ENCODE measurements around the gene SEPTIN1. TPM values are rescaled to one million over a fixed set of nuclear protein-coding genes. Genes with fewer than 3 reads are reported as not detected.
A peak's percentile ranks its signal among the peaks of the same experiment; 100 is the strongest.

SEPTIN1 gene
- total RNA-seq, 1 experiment from 2014 or later: 0.34 TPM

DNA sequence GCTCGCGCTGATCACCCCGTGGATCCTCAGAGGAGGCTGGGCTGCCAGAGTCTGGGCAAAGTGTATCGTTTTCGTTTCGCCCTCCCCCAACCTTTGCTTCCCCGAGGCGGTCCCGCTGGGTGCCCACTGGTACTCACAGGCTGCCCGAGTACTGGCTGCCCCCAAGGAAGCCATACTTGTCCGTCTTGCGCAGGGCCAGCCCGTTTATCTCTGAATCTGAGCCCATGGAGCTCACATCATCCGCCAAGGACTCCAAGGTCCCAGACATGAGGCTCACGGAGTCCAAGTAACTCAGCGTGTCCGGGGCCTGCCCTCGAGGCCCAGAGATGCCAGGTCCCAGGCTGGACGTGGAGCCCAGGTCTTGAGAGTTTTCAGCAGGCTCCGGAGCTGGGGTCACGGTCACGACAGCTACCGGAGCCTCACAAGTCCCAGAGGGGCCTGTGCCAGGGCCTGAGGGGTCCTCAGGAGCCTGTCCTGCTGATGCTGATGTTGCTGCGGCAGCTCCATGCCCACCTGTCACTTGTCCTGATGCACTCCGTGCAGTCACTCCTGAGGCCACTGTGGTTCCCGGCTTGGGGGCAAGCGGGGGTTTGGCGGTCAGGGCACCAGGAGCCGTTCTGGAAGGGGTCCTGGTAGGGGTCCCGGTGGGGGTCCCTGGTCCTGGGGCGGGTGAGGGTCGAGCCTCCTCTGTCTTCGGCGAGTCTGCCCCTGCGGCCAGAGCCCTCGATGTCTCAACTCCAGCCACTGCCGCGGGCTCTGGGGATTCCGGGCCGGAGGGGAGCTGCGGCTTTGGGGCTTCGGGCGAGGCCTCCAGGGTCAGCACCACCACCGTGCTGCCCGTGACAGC, 13.0 kb downstream of the SEPTIN1 start:
- Mint-ChIP-seq H3K4me3 (ENCODE audit: unreplicated experiment) (peak overlapping the region; percentile 72), H3K27ac (ENCODE audit: unreplicated experiment) (peak overlapping the region; percentile 62), H3K9me3 (ENCODE audit: unreplicated experiment) (no peaks in the 10 kb centered on the region), H3K4me1 (ENCODE audit: low read depth, unreplicated experiment) (peaks cover 33% of the 10 kb centered on the region), H3K36me3 (ENCODE audit: insufficient read depth, unreplicated experiment) (peaks cover 31% of the 10 kb centered on the region), H3K27me3 (ENCODE audit: insufficient read depth, unreplicated experiment) (no peaks in the 10 kb centered on the region)
- peaks cover 19% of the 10 kb centered on the region for H3K4me1 ChIP-seq
- CTCF ChIA-PET: interaction anchor here (0.7 to 2.2 kb wide), 5 partner anchors 14 to 61 kb away, joined by 3 to 13 read pairs (median 5); partner anchors contain the start of genes CD2BP2, DCTPP1 and ZNF771
- intact Hi-C loops (cut with micrococcal nuclease; ENCODE audit: unreplicated experiment): no loop called here
- no peak for DNase-seq
- TF ChIP-seq, protein P1, sequence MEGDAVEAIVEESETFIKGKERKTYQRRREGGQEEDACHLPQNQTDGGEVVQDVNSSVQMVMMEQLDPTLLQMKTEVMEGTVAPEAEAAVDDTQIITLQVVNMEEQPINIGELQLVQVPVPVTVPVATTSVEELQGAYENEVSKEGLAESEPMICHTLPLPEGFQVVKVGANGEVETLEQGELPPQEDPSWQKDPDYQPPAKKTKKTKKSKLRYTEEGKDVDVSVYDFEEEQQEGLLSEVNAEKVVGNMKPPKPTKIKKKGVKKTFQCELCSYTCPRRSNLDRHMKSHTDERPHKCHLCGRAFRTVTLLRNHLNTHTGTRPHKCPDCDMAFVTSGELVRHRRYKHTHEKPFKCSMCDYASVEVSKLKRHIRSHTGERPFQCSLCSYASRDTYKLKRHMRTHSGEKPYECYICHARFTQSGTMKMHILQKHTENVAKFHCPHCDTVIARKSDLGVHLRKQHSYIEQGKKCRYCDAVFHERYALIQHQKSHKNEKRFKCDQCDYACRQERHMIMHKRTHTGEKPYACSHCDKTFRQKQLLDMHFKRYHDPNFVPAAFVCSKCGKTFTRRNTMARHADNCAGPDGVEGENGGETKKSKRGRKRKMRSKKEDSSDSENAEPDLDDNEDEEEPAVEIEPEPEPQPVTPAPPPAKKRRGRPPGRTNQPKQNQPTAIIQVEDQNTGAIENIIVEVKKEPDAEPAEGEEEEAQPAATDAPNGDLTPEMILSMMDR (IDR thresholded peaks at IDR 0.05; ENCODE audit: insufficient read depth in 1 of 2, low read depth in 1 of 2, low read length in 1 of 2, severe bottlenecking in 1 of 2, unreplicated experiment in 1 of 2): no peak
- H3K9me3 ChIP-seq: no peaks in the 10 kb centered on the region
- H3K27me3 ChIP-seq (replicated peaks; ENCODE audit: control insufficient read depth, insufficient read depth, low read length): no peaks in the 10 kb centered on the region
- no peaks in the 10 kb centered on the region for H3K36me3 ChIP-seq (ENCODE audit: control insufficient read depth, insufficient read depth, low read length)
- POLR2A ChIA-PET: interaction anchor here (1.2 kb wide), 1 partner anchor 12 kb away, joined by 4 read pairs; no protein-coding TSS in a partner anchor
- peak overlapping the region; percentile 63 for H3K4me3 ChIP-seq (ENCODE audit: low read depth, low read length)
- BruUV-seq (replicated peaks): no TSS peak

DNA sequence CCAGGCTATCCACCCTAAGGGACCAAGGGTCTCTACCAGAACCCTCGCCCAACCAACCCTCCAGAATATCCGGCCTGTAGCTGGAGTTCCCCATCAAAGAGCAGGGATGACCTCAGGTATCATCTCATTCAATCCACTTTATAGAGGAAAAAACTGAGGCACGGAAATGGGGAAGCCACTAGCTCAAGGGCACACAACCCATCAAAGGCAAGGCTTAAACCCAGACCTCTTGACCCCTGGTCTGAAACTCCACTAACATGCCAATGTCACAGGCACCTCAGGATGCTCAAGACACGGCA, 13.6 kb downstream of the SEPTIN1 start:
- H3K4me3 ChIP-seq (ENCODE audit: low read depth, low read length): peak overlapping the region; percentile 63
- H3K36me3 ChIP-seq (ENCODE audit: control insufficient read depth, insufficient read depth, low read length): no peaks in the 10 kb centered on the region
- H3K9me3 ChIP-seq: no peaks in the 10 kb centered on the region
- peaks cover 19% of the 10 kb centered on the region for H3K4me1 ChIP-seq
- H3K27ac Mint-ChIP-seq (ENCODE audit: unreplicated experiment): peak overlapping the region; percentile 62
- BruUV-seq (replicated peaks): no TSS peak
- intact Hi-C loops (cut with micrococcal nuclease; ENCODE audit: unreplicated experiment): no loop called here
- CTCF ChIA-PET: interaction anchor here (1.1 kb wide), 1 partner anchor 14 kb away, joined by 3 read pairs; the partner anchor contains the start of gene CD2BP2
- no peaks in the 10 kb centered on the region for H3K27me3 ChIP-seq (replicated peaks; ENCODE audit: control insufficient read depth, insufficient read depth, low read length)
- no peaks in the 10 kb centered on the region for H3K27me3 Mint-ChIP-seq (ENCODE audit: insufficient read depth, unreplicated experiment)
- H3K36me3 Mint-ChIP-seq (ENCODE audit: insufficient read depth, unreplicated experiment): peaks cover 37% of the 10 kb centered on the region
- H3K9me3 Mint-ChIP-seq (ENCODE audit: unreplicated experiment): no peaks in the 10 kb centered on the region
- no peak for DNase-seq
- peaks cover 33% of the 10 kb centered on the region for H3K4me1 Mint-ChIP-seq (ENCODE audit: low read depth, unreplicated experiment)
- peak overlapping the region; percentile 72 for H3K4me3 Mint-ChIP-seq (ENCODE audit: unreplicated experiment)
- POLR2A ChIA-PET: interaction anchor here (1.2 kb wide), 1 partner anchor 12 kb away, joined by 4 read pairs; no protein-coding TSS in a partner anchor
- TF ChIP-seq, protein P1 (IDR thresholded peaks at IDR 0.05; ENCODE audit: insufficient read depth in 1 of 2, low read depth in 1 of 2, low read length in 1 of 2, severe bottlenecking in 1 of 2, unreplicated experiment in 1 of 2): no peak

DNA sequence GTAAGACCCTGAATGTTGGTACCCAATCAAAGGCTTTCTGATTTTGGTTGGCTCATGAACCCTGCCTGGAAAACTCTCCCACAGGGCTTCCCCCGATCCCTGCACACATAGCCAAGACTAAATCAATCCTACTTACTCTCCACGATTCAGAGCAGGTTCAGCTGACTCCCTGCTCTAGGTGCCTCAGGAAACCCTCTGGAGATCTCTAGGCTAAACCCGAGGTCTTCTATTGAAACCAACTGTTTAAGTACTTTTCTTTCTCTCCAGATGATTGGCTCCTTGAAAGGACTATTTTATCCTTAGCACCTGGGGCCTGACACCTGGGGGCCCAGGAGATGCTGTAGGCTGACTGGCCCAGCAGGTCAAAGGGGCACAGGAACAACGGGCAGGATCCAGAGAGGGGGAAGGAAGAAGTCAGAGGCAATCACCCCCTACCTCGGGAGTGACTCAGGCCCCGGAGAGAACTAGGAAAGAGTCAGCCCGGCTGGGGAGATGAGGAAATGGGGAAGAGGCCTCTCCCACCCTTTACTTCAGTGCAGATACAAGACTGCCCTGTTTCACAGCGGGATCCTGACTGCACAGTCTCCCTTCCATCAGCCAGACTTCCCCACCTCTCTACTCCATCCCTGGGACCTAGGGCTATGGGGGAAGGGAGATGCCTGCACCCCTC, 14.1 kb downstream of the SEPTIN1 start:
- H3K4me1 Mint-ChIP-seq (ENCODE audit: low read depth, unreplicated experiment): peaks cover 35% of the 10 kb centered on the region
- intact Hi-C loops (cut with micrococcal nuclease; ENCODE audit: unreplicated experiment): no loop called here
- no peaks in the 10 kb centered on the region for H3K9me3 Mint-ChIP-seq (ENCODE audit: unreplicated experiment)
- no peaks in the 10 kb centered on the region for H3K9me3 ChIP-seq
- H3K27me3 Mint-ChIP-seq (ENCODE audit: insufficient read depth, unreplicated experiment): no peaks in the 10 kb centered on the region
- H3K4me3 Mint-ChIP-seq (ENCODE audit: unreplicated experiment): peak overlapping the region; percentile 72
- ChIA-PET CTCF (no interaction called here), POLR2A (interaction anchor here (1.2 kb wide), 1 partner anchor 11 kb away, joined by 4 read pairs; no protein-coding TSS in a partner anchor)
- peak overlapping the region; percentile 62 for H3K27ac Mint-ChIP-seq (ENCODE audit: unreplicated experiment)
- H3K4me1 ChIP-seq: peaks cover 19% of the 10 kb centered on the region
- H3K4me3 ChIP-seq (ENCODE audit: low read depth, low read length): peak overlapping the region; percentile 63
- DNase-seq: no peak
- H3K27me3 ChIP-seq (replicated peaks; ENCODE audit: control insufficient read depth, insufficient read depth, low read length): no peaks in the 10 kb centered on the region
- TF ChIP-seq, protein P1 (IDR thresholded peaks at IDR 0.05; ENCODE audit: insufficient read depth in 1 of 2, low read depth in 1 of 2, low read length in 1 of 2, severe bottlenecking in 1 of 2, unreplicated experiment in 1 of 2): no peak
- no peaks in the 10 kb centered on the region for H3K36me3 ChIP-seq (ENCODE audit: control insufficient read depth, insufficient read depth, low read length)
- TSS peak; percentile 21 for BruUV-seq (replicated peaks)
- H3K36me3 Mint-ChIP-seq (ENCODE audit: insufficient read depth, unreplicated experiment): peaks cover 42% of the 10 kb centered on the region

Measured in Caco-2 (cell line).